IPS-18c (cell line): ENCODE measurements around the gene CETN3.
A peak's percentile ranks its signal among the peaks of the same experiment; 100 is the strongest.

Experiments used
- H3K4me3 ChIP-seq: 2 replicates; pipeline ENCODE4 v1.7.0; 2013; ENCODE audit warnings: low read depth, mild to moderate bottlenecking, low read length, moderate library complexity; ENCODE audit not compliant: insufficient read depth
- H3K9me3 ChIP-seq: one replicate; pipeline ENCODE4 v1.6.1; 2013; ENCODE audit warnings: mild to moderate bottlenecking, low read length, moderate library complexity; ENCODE audit not compliant: control insufficient read depth, insufficient read depth

The CETN3 gene

GRCh38 chr5:90409318-90410177 is at the start of gene CETN3:
Gene CETN3, minus strand, starts transcription at chr5:90409756. Its CDS starts 95 bp downstream, at chr5:90409661.
- Histone ChIP-seq H3K4me3 (peak within 1 kb of the TSS; percentile 89), H3K9me3 (no peaks in the 10 kb centered on the region)

GRCh38 chr5:90446961-90447360 is 37.4 kb upstream of the CETN3 start:
- Histone ChIP-seq H3K9me3 (no peaks in the 10 kb centered on the region), H3K4me3 (no peak overlapping the region)

- no peak overlapping the region for H3K4me3 ChIP-seq
- no peaks in the 10 kb centered on the region for H3K9me3 ChIP-seq
Observed at GRCh38 chr5:90440644-90441043, 31.1 kb upstream of the CETN3 start.

GRCh38 chr5:90438100-90438499 is 28.5 kb upstream of the CETN3 start:
- Histone ChIP-seq H3K9me3 (no peaks in the 10 kb centered on the region), H3K4me3 (no peak overlapping the region)

GRCh38 chr5:90437663-90438062 is 28.1 kb upstream of the CETN3 start:
- Histone ChIP-seq H3K4me3 (no peak overlapping the region), H3K9me3 (no peaks in the 10 kb centered on the region)

GRCh38 chr5:90434116-90434714 is 24.7 kb upstream of the CETN3 start:
- Histone ChIP-seq H3K9me3 (no peaks in the 10 kb centered on the region), H3K4me3 (no peak overlapping the region)

- H3K4me3 ChIP-seq, result no peak overlapping the region
- no peaks in the 10 kb centered on the region for H3K9me3 ChIP-seq
Observed at GRCh38 chr5:90424245-90424644, 14.7 kb upstream of the CETN3 start.

- Histone ChIP-seq H3K4me3 (no peak overlapping the region), H3K9me3 (no peaks in the 10 kb centered on the region)
Observed at GRCh38 chr5:90421136-90421535, 11.6 kb upstream of the CETN3 start.

- H3K9me3 ChIP-seq, result no peaks in the 10 kb centered on the region
- H3K4me3 ChIP-seq, result no peak overlapping the region
Observed at GRCh38 chr5:90418214-90418613, 8.7 kb upstream of the CETN3 start.

- Histone ChIP-seq H3K9me3 (no peaks in the 10 kb centered on the region), H3K4me3 (peak overlapping the region; percentile 88)
Observed at GRCh38 chr5:90410178-90410762, 714 bp upstream of the CETN3 start.

- Histone ChIP-seq H3K9me3 (no peaks in the 10 kb centered on the region), H3K4me3 (peak overlapping the region; percentile 89)
Observed at GRCh38 chr5:90408571-90409317, 812 bp downstream of the CETN3 start.

- no peaks in the 10 kb centered on the region for H3K9me3 ChIP-seq
- no peak overlapping the region for H3K4me3 ChIP-seq
Observed at GRCh38 chr5:90406466-90406865, 3.1 kb downstream of the CETN3 start.

- no peak overlapping the region for H3K4me3 ChIP-seq
- no peaks in the 10 kb centered on the region for H3K9me3 ChIP-seq
Observed at GRCh38 chr5:90402521-90403255, 6.9 kb downstream of the CETN3 start.

- Histone ChIP-seq H3K9me3 (no peaks in the 10 kb centered on the region), H3K4me3 (no peak overlapping the region)
Observed at GRCh38 chr5:90399251-90399650, 10.3 kb downstream of the CETN3 start.

GRCh38 chr5:90398726-90399125 is 10.8 kb downstream of the CETN3 start:
- Histone ChIP-seq H3K9me3 (no peaks in the 10 kb centered on the region), H3K4me3 (no peak overlapping the region)

GRCh38 chr5:90395005-90395404 is 14.6 kb downstream of the CETN3 start:
- Histone ChIP-seq H3K9me3 (no peaks in the 10 kb centered on the region), H3K4me3 (no peak overlapping the region)

GRCh38 chr5:90390928-90391327 is 18.6 kb downstream of the CETN3 start:
- H3K9me3 ChIP-seq, result no peaks in the 10 kb centered on the region
- H3K4me3 ChIP-seq, result no peak overlapping the region
